GM13977 (cell line): ENCODE data around the gene SLC15A1.

Experiments used
- DNase-seq: peaks from one replicate; pipeline ENCODE4 v3.0.0; 2012; ENCODE audit warnings: low spot score
- CTCF ChIP-seq: IDR thresholded peaks from 2 replicates; pipeline ENCODE4 v1.5.1; 2012; ENCODE audit warnings: mild to moderate bottlenecking, control low read depth; ENCODE audit not compliant: insufficient read depth; ENCODE audit errors: extremely low read depth, missing control alignments
- in situ Hi-C: fragments of 300-500 bp; cut with MboI; formaldehyde crosslinking; loops from one replicate; pipeline ENCODE4 v1.12.0; 2022; ENCODE audit warnings: low sequenced_read_pairs, low pct_unique_long_range_greater_than_20kb, mixed read lengths, inconsistent platforms; ENCODE audit not compliant: unreplicated experiment

Gene SLC15A1

GRCh38 chr13:98776644-98777043 is 24.2 kb upstream of the SLC15A1 start:
- no peak for DNase-seq

GRCh38 chr13:98775844-98776598 is 23.5 kb upstream of the SLC15A1 start:
- in situ Hi-C loops, result no loop called here
- no peak for TF ChIP-seq CTCF
- DNase-seq, result no peak

More at GRCh38 chr13:98776644-98777043, 24.2 kb upstream of the SLC15A1 start:
- in situ Hi-C loops, result no loop called here
- no peak for TF ChIP-seq CTCF

- DNase-seq, result no peak
- in situ Hi-C loops, result no loop called here
- no peak for TF ChIP-seq CTCF
Measured at GRCh38 chr13:98775386-98775785, 22.9 kb upstream of the SLC15A1 start.

GRCh38 chr13:98774776-98775175 is 22.3 kb upstream of the SLC15A1 start:
- in situ Hi-C loops, result no loop called here
- no peak for DNase-seq
- no peak for TF ChIP-seq CTCF

- no peak for DNase-seq
- in situ Hi-C loops, result no loop called here
- TF ChIP-seq CTCF, result no peak
Measured at GRCh38 chr13:98773921-98774320, 21.4 kb upstream of the SLC15A1 start.

GRCh38 chr13:98772794-98773452 is 20.5 kb upstream of the SLC15A1 start:
- in situ Hi-C loops, result no loop called here
- no peak for DNase-seq
- TF ChIP-seq CTCF, result no peak
